GM19467 (cell line): ENCODE data around the gene FASTKD1.

Experiments used
- ATAC-seq: cut with Tn5 transposase; IDR thresholded peaks from one replicate; pipeline ENCODE4 v1.9.1; 2021; ENCODE audit warnings: mild to moderate bottlenecking, moderate library complexity; ENCODE audit not compliant: unreplicated experiment

FASTKD1 gene

DNA sequence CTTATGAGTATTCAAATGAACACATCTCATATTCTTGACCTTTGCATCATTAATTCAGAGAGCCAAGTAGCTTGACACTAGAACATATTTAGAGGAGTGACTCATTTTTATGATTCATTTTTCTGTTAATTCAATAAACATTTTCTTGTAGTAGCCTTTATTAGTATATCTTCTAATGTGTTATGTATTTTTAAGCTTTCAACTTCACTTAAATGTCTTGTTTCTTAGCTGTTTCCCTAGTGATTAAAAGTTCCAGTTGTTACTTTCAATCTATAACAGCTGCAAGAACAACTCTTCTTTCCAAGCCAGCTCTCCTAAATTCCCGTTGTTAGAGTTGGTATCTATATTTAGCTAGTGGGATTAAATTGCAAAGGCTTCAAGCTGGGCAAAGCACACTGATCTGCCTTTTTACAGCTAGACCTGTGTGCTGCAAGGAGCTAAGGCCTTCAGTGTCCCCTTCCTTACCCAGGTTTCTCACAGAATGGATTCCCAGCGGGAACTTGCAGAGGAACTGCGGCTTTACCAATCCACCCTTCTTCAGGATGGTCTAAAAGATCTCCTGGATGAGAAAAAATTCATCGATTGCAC is 64.3 kb downstream of the FASTKD1 start, which contains the start of gene KLHL41:
KLHL41 (plus strand) TSS at position 405 of the 588 bp plus-strand sequence; CDS start at position 482, 77 bp downstream.
- ATAC-seq, result no peak

DNA sequence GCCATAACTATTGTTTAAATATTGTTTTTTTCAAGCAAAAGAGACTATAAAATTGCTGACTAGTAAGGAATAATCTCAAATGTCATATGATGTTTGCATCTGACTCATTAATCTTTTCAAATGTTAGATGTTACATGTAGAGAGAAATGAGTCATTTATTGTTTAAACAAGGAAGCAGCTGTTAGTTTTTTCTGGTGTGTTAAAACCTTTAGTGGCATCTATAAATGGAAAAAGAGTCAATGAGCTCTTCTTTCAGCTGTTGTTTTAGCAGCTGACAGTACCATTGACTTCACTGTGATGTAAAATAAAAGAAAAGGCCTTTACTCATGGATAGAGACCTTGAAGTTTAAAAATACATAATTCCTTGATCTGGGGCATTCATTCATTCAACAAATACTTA is 66.0 kb downstream of the FASTKD1 start:
- no peak for ATAC-seq

DNA sequence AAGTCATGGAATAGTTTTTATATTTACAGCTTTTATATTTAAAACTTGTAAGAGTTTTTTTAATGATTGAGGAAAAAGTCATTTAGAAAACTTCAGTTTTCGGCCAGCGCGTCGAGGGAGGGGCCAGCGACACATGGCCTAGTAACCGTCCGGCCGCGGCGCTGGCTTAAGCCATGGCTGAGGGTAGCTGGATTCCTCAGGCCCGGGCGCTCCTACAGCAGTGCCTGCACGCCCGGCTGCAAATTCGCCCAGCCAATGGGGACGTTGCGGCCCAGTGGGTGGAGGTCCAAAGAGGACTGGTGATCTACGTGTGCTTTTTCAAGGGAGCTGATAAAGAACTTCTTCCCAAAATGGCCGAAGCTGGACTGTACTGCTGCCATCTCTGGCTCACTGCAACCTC is 69.0 kb downstream of the FASTKD1 start:
- ATAC-seq, result no peak

DNA sequence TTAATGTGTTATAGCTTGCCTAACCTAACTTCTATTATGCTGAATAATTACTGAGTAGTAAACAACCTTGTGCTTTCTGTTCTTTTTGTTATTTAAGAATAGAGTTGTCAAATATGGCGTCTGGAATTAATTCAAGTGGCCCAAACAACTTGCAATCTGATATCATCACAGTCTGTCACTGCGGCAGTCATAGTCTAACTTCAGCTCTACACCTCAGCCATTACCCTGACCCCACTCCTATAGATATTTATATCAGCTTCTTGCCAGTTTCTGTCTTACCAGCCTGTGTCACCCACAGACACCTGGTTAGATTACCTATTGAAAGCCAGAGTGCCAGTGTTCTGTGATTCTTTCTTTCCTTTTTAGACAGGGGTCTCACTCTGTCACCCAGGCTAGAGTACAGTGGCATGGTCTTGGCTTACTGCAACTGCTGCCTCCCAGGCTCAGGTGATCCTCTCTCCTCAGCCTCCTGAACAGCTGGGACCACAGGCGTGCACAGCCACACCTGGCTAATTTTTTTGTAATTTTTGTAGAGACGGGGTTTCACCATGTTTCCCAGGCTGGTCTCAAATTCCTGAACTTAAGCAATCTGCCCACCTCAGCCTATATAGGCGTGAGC is 78.2 kb downstream of the FASTKD1 start:
- no peak for ATAC-seq

DNA sequence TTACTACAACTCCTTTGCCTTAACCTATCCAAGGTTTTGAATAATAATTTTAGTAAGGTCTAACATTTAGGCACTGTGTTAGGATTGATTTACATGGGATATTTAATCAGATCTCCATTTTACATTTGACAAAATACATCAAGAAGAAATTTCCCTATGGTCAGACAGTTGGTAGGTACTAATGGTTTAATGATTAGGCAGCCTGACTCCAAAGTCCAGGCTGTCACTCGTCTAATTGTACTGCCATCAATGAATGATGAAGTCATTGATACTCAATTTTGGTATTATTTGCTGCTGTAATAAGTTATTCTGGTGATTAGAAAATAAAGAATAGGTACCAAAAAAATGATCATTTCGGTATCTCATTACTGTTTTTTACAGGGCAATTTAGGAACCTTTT is 80.3 kb downstream of the FASTKD1 start:
- no peak for ATAC-seq

DNA sequence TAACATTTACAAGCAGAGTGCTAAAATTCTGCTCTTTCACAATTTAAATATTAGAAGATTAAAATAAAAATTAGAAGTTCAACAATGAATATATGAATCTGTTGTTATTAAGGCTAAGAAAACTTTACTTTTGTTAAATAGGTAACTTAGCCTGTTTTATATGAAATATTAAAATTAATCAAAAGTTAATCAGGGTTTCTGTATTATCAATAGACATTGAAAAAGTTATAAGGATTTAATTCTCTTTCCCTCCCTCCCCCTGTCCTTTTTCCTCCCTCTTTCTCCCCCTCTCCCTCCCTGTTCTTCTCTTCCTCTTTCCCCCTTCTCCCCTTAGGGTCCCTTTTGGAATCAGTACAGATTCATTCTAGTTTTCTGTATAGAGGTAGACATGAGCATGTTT is 82.3 kb downstream of the FASTKD1 start:
- no peak for ATAC-seq

DNA sequence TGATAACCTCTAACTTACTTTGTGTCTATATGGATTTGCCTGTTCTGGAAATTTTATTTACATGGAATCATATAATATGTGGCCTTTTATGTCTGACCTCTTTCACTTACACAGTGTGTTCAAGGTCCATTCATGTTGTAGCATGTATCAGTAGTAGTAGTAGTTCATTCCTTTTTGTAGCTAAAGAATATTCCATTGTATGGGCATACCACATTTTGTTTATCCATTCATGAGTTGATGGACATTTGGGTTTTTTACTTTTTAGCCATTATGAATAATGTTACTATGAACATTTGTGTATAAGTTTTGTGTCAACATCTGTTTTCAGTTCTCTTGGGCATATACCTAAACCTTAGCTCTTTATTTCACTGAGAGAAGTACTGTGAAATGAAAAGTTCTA is 82.8 kb downstream of the FASTKD1 start:
- no peak for ATAC-seq

DNA sequence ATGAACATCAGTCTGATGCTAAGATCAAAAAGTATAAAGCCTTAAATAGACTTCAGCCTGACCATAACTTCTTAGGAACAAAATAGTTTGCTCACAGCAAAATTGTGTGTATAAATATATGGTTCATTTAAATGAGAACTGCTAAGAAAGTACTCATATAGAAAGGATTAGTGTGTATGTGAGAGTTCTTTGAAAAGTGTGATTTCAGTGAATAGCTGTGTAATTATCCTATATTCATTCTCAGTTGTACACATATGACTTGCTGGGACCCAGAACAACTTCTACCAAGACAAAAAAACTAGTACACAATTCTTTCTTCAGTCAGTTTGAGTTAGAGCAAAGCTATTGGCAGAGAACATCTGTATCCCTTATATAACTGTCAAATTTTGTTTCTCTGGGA is 87.2 kb downstream of the FASTKD1 start:
- no peak for ATAC-seq

DNA sequence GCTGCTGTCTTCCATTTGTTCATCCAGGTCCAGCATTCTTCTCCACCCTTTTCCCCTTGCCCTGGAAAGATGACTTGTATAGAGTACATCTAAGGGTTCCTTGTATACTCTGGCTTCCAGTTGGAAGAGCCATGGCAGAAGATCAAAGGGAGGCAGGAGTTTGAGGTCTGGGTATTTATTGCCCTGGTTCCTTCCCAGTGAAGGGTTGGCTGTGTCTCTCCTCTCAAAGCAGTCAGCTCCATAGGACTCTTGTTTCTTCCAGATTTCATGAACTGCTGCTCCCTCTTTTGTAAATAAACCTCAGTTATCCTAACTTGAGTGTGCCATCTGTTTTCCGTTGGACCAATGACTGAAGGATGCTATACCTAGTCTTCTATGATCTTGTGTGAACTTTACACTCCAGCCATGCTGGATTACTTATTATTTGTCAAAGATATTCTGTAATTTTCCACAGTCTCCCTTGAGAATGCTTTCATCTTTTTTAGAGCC is 88.0 kb downstream of the FASTKD1 start:
- ATAC-seq, result no peak

DNA sequence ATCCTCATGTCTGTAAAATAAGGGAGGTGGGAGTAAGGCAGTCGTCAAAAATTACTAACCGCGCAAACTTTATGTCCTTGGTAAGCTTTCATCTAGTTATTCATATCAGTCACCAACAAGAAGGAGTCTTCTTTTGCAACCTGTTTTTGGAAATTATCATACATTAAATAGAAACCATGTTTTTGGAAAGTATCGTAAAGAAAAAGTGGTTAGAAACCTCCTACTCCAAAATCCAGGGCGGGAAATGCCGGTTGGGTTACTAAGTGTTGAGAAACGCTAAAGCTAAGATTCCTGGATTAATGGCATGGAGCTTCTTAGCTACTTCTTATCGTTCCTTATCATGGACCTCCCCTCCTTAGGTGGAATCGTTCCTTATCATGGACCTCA is 93.6 kb downstream of the FASTKD1 start:
- ATAC-seq, result no peak
